D341Med (cell line): ENCODE measurements around the gene ARMH3.

Source experiments
- DNase-seq: peaks from one replicate; pipeline ENCODE4 v3.0.0; 2012; ENCODE audit warnings: low spot score

ARMH3 gene

DNA sequence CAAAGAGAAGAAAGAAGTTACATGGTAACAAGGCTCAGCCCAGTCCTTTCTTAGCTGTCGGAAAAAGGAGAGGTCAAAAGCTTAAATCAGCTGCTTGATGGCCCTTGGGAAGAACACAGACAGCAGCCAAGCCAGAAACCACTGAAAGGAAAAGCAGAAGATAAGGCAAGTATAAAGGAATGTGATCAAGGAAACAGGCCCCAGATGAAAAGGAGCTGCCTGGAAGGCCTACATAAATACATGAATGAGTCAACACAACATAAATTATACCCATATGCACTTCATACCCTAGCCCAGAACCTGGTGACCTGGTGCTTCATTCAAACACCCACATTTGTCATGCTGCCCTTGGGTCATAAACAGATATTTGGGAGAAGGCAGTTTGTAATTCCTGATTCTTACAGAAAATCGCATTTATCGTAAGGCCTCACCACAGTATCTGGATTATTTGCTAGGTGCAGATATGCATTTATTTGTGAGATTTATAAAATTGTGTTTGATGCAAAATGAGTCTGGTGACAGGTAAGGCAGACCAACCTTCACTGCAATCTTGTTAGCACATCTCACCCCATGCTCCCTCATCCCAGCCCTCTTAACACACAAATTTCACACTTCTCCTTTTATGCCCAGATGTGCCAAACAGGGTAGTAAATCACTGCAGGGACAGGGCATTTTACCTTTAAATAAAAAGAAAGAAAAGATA lies 117.5 kb downstream of the ARMH3 start:
- DNase-seq, result no peak

DNA sequence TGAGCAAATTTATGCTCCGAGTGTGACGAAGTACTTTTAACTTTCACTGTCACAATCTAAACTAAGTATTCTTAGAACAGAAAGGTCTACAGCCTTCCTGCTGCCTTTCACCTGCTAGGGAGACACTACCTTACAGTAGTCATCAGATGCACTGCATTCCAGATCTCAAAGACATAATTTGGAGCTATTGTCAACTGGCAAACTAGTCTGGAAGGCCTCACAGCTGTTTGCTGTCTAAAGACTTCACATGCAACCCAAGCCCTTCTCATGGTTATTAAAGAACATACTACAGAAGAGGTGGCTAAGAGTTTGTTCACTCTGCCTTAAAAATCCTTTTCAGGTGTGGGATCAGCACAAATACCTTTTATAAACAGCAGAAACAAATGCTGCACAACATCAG lies 120.5 kb downstream of the ARMH3 start:
- no peak for DNase-seq

DNA sequence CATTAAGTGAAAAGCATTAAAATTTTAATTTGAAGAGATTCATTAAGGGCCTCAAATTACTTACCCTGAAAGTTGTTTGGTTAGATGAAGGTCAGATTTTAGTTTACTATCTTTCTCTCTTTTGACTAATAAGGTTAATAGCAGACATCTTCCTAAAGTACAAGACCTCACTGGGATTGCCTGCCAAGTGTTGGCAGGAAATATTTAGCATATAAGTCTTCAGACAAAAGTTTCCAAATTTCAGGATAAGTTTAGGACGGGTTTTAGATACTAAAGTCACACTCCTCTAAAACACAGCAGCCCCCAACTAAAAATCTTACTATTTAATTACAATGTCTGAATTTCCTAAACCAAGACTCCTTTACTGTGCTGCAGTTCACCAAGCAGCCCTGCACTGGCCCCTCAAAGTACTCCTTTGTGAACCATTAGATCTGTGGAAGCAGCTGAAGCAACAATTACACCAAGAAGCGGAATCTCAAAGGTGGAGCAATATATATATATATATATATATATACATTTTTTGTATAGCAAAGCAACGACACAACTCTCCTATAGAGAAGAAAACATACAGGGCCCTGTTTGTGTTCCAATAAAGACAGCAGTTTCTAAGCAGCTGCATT lies 121.2 kb downstream of the ARMH3 start:
- DNase-seq, result no peak

DNA sequence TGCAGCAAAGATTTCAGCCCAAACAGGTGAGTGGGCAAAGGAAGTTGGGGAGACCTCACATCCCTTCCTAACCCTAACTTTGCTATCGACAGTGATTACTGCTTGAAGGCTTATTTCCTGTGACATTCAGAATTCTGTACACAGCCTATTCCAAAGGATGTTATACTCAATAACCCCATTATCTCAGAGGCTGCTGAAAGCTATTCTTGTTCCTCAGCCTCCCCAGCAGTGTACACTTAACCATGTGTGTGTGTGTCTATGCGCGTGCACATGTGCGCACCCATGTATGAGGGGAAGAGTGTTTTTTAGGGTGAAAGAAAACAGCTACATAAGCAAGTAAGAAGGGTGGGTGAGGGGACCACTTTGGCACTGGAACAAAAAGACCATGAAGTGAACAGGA lies 122.0 kb downstream of the ARMH3 start:
- no peak for DNase-seq

DNA sequence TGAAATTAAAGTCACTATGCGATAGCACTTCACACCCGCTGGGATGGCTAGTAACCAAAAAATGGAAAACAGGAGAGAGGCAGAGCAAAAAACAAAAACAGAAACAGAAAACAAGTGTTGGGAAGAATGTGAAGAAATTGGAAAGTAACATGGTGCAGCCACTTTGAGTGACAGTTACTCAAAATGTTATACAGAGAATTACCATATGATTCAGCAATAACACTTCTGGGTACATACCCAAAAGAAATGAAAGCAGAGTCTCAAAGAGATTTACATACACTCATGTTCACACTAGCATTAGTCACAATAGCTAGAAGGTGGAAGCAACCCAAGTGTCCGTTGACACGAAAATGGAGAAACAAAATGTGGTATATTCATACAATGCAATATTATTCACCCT lies 123.8 kb downstream of the ARMH3 start:
- DNase-seq, result no peak

DNA sequence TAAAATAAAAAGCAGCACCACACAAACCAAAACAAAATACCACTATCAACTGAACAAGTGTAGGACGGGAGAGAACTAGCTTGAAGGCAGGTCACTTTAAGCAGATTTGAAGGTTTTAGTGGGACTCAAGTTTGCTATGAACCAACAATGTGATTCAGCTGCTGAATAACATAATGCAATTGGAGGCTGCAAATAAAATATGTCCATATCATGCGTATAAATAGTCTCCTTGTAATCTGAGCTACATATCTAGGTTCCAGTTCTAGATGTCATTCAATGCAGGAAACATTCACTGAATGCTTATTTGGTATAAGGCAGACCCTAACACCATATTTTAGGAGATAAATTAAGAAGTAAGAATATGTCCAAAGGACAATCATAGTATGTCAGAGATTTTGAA lies 130.9 kb downstream of the ARMH3 start:
- DNase-seq, result no peak

DNA sequence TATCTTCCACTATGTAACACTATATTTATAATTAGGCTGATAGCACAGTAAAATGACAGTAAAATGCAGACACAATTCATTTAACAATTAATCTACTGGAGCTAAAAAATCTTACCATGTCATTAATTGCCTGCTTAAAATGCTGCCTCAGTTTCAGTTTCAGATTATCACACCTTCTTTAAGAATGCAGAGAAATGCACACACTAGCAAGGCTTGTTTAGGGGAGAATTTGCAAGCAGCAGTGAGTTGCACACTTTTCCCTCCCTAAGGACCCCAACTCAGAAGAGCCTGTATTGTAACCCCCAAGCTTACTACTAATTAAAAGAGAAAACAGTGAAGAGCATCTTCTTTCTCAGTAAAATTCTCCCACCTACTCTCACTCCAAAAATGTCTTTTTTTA lies 132.7 kb downstream of the ARMH3 start:
- DNase-seq, result no peak

DNA sequence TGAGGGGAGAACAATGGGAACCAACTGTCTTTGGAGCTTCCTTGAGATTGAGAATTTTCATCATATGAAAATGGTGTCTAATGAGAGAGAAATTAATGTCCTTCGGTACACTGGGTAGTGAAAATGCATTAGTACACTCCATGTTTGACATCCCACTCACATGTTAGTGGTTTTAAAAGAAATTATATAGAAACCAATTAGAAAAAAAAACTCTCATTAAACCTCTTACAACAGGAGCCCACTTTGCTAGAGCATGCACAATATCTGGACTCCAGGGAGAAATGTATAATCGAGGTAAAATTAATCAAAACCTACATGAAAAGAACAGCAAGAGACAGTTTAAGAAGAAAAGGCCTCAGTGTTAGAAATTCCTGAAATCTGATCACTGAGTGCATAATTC lies 133.1 kb downstream of the ARMH3 start:
- no peak for DNase-seq

DNA sequence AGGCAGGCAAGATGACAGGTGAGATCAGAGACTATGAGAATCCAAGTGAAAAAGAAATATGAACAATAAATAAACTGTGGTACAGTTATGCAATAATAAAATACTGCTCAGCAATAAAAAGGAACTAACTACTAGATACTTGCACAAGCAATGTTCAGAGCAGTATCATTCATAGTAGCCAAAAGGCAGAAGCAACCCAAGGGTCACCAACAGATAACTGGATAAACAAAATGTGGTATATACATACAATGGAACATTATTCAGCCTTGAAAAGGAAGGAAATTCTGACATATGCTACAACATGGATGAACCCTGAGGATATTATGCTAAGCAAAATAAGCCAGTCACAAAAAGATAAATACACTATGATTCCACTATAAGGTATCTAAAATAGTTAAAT lies 135.4 kb downstream of the ARMH3 start:
- no peak for DNase-seq

DNA sequence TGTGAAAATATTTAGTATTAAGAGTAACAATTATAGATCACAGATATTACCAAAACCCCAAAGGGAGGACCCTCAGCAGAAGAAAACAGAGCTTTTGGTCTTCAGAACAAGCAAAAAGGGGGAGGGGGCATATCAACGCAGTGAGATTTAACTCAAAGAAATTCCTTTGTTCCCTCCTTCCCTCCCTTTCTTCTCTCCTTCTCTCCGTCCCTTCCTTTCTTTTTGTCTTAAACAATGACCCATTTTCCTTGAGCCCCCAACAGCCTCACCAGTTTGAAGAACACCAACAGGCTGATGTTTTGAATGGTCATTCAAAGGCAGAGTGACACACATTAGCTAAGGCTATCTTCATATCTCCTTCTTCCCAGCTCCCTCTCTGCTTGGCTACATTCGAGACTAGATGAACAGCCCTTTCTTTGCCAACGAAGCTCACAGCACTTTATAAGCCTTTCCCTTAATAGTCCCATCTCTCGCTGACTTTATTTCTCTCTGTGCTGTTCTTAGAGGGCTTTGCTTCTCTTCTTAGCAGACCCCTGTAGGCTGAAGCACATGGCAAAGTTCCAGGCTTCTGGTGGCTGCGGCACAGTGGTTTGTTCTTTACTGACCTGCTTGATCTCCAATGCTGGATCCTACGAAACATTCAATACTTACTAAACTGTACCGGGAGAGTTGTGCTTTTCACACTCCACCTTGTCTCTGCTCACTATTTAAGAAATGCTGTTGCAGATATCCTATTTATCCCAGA lies 136.8 kb downstream of the ARMH3 start:
- no peak for DNase-seq

DNA sequence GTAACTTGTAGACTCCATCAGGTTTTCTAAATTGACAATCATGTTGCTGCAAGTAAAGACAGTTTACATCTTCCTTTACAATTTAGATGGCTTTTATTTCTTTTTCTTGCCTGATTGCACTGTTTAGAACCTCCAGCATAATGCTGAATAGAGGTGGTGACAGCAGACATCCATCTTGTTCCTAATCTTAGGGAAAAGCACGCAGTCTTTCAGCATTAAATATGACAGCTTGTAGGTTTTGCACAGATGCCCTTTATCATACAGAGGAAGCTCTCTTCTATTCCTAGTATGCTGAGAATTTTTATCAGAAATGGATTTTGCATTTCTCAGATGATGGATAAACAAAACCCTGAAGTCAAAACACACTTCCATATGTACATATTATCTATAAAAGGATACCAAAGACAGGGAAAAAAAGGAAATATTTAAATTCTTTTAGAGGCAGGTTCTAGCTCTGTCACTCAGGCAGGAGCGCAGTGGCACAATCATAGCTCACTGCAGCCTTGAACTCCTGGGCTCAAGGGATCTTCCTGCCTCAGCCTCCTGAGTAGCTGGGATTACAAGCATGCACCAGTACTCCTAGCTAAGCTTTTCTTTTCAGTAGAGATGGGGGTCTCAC lies 143.3 kb downstream of the ARMH3 start:
- DNase-seq, result no peak

DNA sequence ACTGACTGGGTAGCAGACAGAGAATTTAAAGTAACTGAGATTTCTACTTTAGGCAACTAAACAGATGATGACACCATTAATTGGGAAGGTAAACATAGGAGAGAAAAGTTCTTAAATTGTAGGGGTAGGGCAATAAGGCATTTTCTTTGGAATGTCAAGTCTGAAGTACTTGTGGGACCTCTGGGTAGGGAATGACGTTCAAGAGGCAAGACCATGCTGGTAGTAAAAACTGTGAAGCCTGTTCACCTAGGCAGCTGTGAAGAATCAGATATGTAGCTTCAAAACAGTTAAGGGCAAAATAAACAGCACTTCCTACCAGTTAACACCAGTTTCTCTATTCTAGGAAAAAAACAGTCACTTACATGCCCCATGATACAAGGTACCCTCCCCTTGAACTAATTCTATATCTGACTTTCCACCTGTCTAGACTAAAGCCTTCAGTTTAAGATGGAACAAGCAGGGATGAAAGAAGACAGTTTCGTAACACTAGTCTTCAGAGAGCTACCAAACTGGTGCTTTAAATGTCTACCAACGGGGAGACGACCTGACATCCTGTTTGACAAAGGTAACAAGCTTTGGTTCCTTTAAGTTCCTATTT lies 149.3 kb downstream of the ARMH3 start:
- no peak for DNase-seq

DNA sequence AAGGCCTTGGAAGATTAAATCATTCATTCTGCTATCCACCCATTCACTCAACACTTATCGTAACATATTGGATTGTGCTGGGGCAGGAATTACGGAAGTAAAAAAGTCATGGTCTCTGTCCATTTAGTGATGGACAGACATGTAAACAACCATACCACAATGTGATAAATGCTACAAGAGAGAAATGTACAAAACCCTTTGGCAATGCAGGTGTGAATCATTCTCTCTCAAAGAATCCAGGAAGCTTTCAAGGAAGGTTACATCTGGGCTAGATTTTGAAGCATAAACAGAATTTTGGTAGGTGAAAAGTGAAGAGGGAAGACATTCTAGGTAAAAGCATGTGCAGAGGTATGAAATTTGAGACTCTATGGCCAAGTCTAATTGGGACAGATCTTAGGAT lies 150.7 kb downstream of the ARMH3 start:
- DNase-seq, result no peak

DNA sequence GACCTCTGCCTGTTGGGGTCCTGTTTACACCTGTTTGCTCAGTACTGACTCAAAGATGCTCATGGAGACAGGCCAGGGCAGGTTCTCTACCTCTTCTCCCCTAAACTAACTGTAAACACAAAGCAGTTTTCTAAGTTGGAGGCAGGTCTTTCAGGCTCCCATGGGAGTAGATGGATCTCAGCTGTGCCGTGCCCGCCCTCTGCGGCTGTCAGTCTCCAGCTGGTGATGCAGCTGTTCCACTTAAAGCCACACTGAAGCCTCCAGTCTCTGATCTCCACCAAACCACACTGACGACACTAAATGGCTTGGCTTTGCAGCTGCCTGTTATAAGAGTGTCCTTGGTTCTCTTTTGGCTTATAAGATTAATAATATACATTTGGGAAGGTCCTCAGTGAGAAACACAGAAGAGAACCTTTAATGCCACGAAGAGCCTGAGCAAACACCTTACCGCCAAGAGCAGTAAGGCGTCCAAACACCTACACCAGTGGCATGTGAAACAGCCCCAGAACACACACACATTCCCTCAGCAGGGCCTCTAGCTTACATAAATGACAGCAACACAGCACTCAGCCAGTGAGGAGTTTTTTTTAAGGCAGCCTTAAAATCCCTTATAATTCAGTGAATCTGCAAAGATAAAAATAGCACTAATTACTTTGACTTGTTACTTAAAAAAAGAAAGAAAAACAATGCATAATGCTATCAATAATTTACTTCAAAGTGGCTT lies 152.0 kb downstream of the ARMH3 start:
- DNase-seq, result peak; percentile 73

DNA sequence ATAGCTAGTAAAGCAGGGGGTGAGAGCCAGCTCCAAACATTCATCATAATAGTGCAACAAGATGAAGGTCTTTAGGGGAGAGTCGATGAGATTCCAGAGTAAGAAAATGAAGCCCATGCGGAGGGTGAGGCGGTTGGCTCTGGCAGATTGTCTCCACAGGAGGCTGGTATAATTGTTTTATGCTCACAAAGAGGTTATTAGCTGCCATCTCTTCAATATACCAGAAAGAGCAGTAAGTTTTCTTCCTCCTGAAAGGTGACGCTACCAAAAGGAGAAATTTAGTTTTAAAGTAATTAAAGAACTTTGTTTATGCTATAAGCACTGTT lies 153.2 kb downstream of the ARMH3 start:
- DNase-seq, result no peak

DNA sequence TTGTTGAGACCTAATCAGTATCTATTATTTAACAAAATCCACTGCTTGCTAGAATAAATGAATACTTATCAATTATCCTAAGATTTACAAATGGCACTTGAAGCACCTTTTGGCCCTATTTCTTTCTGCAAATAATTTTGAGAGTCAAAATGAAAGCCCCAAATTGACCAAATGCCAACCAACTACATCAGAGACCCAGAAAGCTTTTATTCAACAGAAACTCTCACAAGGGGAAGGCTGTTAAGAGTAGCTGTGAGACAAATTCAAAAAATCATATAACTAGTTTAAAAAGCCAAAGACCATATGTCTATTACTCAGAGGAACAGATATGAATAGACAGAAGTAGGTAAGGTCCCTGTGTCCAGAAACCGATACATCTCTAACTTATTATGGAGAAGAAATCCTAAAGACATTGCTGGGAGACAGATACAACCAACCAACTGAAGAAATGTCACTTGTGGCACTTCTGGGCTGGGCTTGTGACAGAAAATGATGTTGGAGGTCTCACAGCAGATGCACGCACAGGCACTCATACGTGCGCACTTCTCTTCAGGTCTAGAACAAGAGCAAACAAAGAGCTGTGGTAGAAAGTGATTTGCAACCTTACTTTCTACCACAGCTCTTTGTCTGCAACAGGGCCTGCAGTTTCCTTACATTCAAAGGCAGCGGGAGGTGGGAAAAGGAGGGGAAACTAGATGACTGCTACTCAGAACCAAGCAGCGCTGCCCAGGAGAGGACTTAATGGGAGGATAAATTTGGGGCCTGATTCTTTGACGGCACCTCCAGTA lies 153.7 kb downstream of the ARMH3 start:
- DNase-seq, result no peak

DNA sequence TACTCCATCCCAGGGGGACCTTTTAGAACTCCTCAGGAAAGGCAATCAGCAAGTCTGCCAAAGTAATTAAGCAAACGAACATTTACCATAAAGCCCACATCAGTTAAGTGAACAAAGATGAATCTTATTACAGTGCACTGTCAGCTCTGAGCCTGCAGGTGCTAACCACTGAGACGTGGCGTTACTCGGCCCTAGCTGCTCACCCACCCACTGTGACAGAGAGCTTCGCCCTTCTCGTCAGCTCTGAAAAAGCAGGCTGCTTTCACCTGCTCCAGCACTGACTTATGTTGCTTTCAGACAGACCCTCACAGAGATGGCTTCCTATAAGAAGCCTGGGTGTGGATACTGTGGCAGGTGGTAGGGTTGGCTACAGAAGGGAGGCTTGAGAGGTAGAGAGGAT lies 154.6 kb downstream of the ARMH3 start:
- DNase-seq, result peak; percentile 20

DNA sequence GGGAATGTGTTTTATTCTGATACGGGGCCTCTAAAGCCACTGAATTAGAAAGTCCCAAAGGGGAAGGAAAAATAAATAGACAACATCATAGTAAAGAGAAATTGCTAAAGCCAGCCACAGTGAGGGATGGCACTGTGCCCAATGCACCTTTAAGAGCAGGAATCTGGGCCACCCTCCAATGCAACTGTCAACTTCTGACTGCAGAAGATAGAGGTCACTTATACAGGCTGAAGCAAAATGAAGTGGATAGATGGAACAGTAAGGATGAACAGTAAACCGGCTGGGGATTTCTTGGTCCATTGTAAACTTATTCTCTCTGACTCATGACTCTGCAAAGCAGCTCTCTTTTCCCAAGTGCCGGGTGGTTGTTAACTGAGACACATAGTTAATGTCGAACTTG lies 158.3 kb downstream of the ARMH3 start:
- DNase-seq, result no peak

DNA sequence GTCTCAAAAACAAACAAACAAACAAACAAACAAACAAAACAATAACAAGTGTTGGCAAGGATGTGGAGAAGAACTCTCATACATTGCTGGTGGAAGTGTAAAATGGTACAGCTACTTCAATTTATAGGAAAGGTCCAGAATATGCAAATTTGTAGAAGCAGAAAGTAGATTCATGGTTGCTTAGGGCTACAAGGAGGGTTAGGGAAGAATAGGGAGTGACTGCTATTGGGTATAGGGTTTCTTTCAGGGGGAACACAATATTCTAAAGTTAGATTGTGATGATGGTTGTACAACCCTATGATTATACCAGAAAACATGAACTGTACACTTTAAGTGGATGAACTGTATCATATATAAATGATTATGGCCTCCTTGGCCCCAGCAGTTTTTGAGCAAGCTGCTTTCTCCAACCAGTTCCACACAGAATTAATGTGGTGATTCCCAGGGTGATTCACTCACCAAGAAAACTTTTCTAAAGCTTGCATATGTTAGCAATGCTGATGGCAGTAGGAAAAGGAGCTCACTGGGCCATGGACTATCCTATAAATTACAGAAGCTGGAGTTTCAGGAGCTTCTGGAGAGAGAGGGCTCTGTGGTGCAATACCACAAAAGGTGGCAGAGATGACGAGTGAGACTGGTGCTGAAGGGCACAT lies 159.6 kb downstream of the ARMH3 start:
- DNase-seq, result no peak

DNA sequence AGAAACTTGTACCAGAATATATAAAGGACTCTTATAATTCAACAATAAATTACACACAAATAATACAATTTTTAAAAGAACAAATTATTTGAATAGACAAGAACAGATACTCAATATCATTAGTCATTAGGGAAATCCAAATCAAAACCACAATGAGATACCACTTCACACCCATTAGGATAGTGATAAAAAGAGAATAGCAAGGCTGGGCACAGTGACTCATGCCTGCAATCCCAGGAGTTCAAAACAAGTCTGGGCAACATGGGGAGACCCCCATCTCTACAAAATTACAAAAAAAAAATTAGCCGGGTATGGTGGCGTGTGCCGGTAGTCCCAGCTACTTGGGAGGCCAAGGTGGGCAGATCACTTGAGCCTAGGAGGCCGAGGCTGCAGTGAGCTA lies 160.2 kb downstream of the ARMH3 start:
- no peak for DNase-seq

DNA sequence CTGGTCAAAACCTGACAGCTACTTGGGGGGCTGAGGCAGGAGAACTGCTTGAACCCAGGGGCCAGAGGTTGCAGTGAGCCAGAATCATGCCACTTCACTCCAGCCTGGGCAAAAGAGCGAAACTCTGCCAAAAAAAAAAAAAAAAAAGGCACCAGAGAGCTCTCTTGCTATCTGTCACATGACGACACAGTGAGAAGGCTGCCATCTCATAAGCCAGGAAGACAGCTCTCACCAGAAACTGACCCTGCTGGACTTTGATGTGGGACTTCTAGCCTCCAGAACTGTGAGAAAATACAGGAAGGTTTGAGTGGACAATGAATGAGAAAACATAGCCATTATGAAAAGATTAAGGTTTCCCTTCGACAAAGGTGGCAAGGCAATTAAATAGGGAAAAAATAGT lies 161.2 kb downstream of the ARMH3 start:
- no peak for DNase-seq
